Natural killer cell (primary cell): ENCODE results near the gene ARFGAP2. TPM values are rescaled to one million over a fixed set of nuclear protein-coding genes. Genes with fewer than 3 reads are reported as not detected.

Experiments used
- ATAC-seq, 3 donors: fragments of 150-1000 bp in 2 of 3; fragments of 200-7000 bp in 1 of 3; cut with Tn5 transposase; 1 replicate in 1 of 3; 2 replicates in 2 of 3; pipeline ENCODE4 v1.10.0; 2021; ENCODE audit warnings: mild to moderate bottlenecking in 2 of 3, moderate library complexity in 2 of 3
- DNase-seq, 2 donors: peaks; one replicate each; pipeline versions ENCODE4 v3.0.0 to v3.0.0-alpha.2; 2013 to 2021; ENCODE audit warnings: mixed read lengths in 1 of 2
- H3K27ac ChIP-seq: one replicate; pipeline ENCODE4 v1.5.1; 2013; ENCODE audit warnings: mild to moderate bottlenecking, low read length
- H3K27me3 ChIP-seq: one replicate; pipeline ENCODE4 v1.6.1; 2013; ENCODE audit warnings: low read length; ENCODE audit not compliant: control insufficient read depth, insufficient read depth
- H3K36me3 ChIP-seq: one replicate; pipeline ENCODE4 v1.6.1; 2013; ENCODE audit warnings: low read length; ENCODE audit not compliant: control insufficient read depth, insufficient read depth
- H3K4me1 ChIP-seq: one replicate; pipeline ENCODE4 v1.6.1; 2013; ENCODE audit warnings: low read length; ENCODE audit not compliant: control insufficient read depth, insufficient read depth
- H3K4me3 ChIP-seq: one replicate; pipeline ENCODE4 v1.5.1; 2013; ENCODE audit warnings: low read length
- H3K9me3 ChIP-seq: one replicate; pipeline ENCODE4 v1.6.1; 2013; ENCODE audit warnings: low read length; ENCODE audit not compliant: control insufficient read depth, insufficient read depth
- H3K27ac Mint-ChIP-seq, 2 donors: one replicate each; pipeline ENCODE4 v1.8.0; 2022; ENCODE audit warnings: mild to moderate bottlenecking in 2 of 2, mixed read lengths in 2 of 2, moderate library complexity in 1 of 2
- H3K27me3 Mint-ChIP-seq, 2 donors: one replicate each; pipeline ENCODE4 v1.8.0; 2022; ENCODE audit warnings: low read depth in 2 of 2, mixed read lengths in 2 of 2
- H3K36me3 Mint-ChIP-seq: one replicate; pipeline ENCODE4 v1.8.0; 2022; ENCODE audit warnings: mixed read lengths
- H3K4me1 Mint-ChIP-seq, 2 donors: one replicate each; pipeline ENCODE4 v1.8.0; 2022; ENCODE audit warnings: mixed read lengths in 2 of 2
- H3K4me3 Mint-ChIP-seq: one replicate; pipeline ENCODE4 v1.8.0; 2022; ENCODE audit warnings: mild to moderate bottlenecking, moderate library complexity, mixed read lengths
- H3K9me3 Mint-ChIP-seq, 2 donors: one replicate each; pipeline ENCODE4 v1.8.0; 2022; ENCODE audit warnings: mixed read lengths in 2 of 2
- CTCF ChIP-seq: fragments of 200-600 bp; IDR thresholded peaks from one replicate; pipeline ENCODE4 v1.8.0; 2022; ENCODE audit warnings: antibody characterized with exemption
- WGBS: methylation state at CpG from one replicate; pipeline ENCODE4 v1.1.7; 2013; ENCODE audit warnings: missing lambda C conversion rate; ENCODE audit not compliant: insufficient coverage; 5-methylcytosine and 5-hydroxymethylcytosine counted together
- intact Hi-C: fragments of 100-400 bp; cut with micrococcal nuclease; formaldehyde crosslinking; loops from one replicate; pipeline ENCODE4 v1.14.2; 2022
- total RNA-seq, 4 donors: library from RNA; stranded (reverse); fragments of 120-200 nt in 1 of 4; gene quantifications; one replicate each; pipeline versions ENCODE4 v1.2.3 to v1.2.4, GENCODE V29; 2013 to 2022

The ARFGAP2 gene
- total RNA-seq, 3 donors from 2014 or later (not counting 1 experiment from before 2014, with no cell fraction given), result 199 to 236 (median 228) TPM

- Mint-ChIP-seq H3K4me3 (no peak overlapping the region), H3K4me1 (no peaks in the 10 kb centered on the region), H3K27me3 (no peaks in the 10 kb centered on the region), H3K36me3 (no peaks in the 10 kb centered on the region), H3K9me3 (no peaks in the 10 kb centered on the region), H3K27ac (no peak overlapping the region)
- no peak for TF ChIP-seq CTCF
- H3K27ac ChIP-seq, result no peak overlapping the region
- no peak overlapping the region for H3K4me3 ChIP-seq
- WGBS, result 82% methylated on average over 3 of the region's 3 CpGs
- peaks cover 40% of the 10 kb centered on the region for H3K36me3 ChIP-seq
- no peaks in the 10 kb centered on the region for H3K27me3 ChIP-seq
- no peaks in the 10 kb centered on the region for H3K9me3 ChIP-seq
- intact Hi-C loops, result no loop called here
- no peaks in the 10 kb centered on the region for H3K4me1 ChIP-seq
- DNase-seq, result no peak
- ATAC-seq, result no peak
Observed at GRCh38 chr11:47163193-47163592, 13.5 kb downstream of the ARFGAP2 start.

GRCh38 chr11:47162426-47162825, 14.3 kb downstream of the ARFGAP2 start:
- no peak overlapping the region for H3K4me3 ChIP-seq
- intact Hi-C loops, result no loop called here
- H3K27me3 ChIP-seq, result no peaks in the 10 kb centered on the region
- ATAC-seq (no peak), DNase-seq (no peak)
- H3K9me3 ChIP-seq, result no peaks in the 10 kb centered on the region
- no peaks in the 10 kb centered on the region for H3K4me1 ChIP-seq
- Mint-ChIP-seq H3K36me3 (no peaks in the 10 kb centered on the region), H3K9me3 (no peaks in the 10 kb centered on the region), H3K27me3 (no peaks in the 10 kb centered on the region), H3K27ac (no peak overlapping the region), H3K4me3 (no peak overlapping the region), H3K4me1 (no peaks in the 10 kb centered on the region)
- no peak for TF ChIP-seq CTCF
- no peak overlapping the region for H3K27ac ChIP-seq
- 84% methylated on average over 5 of the region's 5 CpGs for WGBS
- peaks cover 33% of the 10 kb centered on the region for H3K36me3 ChIP-seq

- Histone ChIP-seq H3K4me1 (no peaks in the 10 kb centered on the region), H3K36me3 (peaks cover 27% of the 10 kb centered on the region), H3K4me3 (no peak overlapping the region), H3K27ac (no peak overlapping the region), H3K9me3 (no peaks in the 10 kb centered on the region), H3K27me3 (no peaks in the 10 kb centered on the region)
- Mint-ChIP-seq H3K9me3 (no peaks in the 10 kb centered on the region), H3K36me3 (no peaks in the 10 kb centered on the region), H3K27me3 (no peaks in the 10 kb centered on the region), H3K4me1 (no peaks in the 10 kb centered on the region), H3K4me3 (no peak overlapping the region), H3K27ac (peak overlapping the region in 1 of 2 donors; percentile 20)
- 93% methylated on average over 9 of the region's 9 CpGs for WGBS
- no peak for TF ChIP-seq CTCF
- intact Hi-C loops, result loop anchor here (1.0 kb wide), 1 partner anchor 273 kb away; no protein-coding TSS in a partner anchor
- DNase-seq (no peak), ATAC-seq (no peak)
Observed at GRCh38 chr11:47161890-47162289, 14.8 kb downstream of the ARFGAP2 start.
